HG03196 (cell line): Measurements from ENCODE around the gene ST6GALNAC4.
A peak's percentile ranks its signal among the peaks of the same experiment; 100 is the strongest.

ENCODE experiments used
- ATAC-seq: cut with Tn5 transposase; IDR thresholded peaks from one replicate; pipeline ENCODE4 v1.9.1; 2021; ENCODE audit not compliant: unreplicated experiment

ST6GALNAC4 gene

DNA sequence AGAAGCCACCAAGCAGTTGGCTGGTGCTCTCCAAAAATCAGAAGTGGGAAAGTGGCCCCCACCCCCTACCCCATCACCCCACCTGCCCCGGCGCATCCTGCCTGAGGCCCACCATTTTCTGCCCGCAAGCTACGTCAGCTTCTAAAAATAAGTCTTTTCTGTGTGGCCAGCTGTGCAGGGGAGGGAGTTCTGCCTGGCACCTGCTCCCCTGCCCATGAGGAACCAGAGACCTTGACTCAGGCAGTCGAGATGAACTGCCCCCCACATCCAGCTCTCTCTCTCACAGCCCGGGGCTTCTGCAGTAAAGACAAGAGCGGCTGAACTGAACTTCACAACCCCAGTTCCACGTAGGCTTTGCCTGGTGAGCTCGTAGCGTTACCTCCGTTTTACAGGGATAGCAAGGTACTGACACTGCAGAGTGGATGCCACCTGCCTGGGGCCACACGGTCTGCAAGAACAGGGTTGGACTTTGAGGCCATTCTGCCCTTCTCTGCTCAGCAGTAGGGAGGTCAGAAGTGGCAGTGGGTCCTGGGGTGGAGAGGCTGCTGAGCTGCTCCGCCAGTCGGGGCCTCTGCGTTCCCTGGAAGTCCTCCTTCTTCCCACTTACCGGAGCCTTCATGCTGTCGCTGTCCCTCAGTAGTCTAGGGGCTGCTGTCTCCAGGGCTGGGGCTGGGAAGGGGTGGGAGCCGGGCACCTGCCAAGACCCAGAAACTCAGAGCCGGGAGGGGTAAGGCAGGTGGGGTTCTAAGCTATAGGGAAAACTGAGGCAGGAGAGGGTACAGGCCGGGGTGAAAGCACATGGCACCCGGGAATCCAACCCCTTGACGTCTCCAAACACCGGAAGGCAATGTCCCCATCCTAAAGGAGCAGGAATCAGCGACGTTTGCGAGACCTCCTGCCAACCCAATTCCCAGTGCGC, 781 bp downstream of the ST6GALNAC4 start:
- no peak for ATAC-seq

DNA sequence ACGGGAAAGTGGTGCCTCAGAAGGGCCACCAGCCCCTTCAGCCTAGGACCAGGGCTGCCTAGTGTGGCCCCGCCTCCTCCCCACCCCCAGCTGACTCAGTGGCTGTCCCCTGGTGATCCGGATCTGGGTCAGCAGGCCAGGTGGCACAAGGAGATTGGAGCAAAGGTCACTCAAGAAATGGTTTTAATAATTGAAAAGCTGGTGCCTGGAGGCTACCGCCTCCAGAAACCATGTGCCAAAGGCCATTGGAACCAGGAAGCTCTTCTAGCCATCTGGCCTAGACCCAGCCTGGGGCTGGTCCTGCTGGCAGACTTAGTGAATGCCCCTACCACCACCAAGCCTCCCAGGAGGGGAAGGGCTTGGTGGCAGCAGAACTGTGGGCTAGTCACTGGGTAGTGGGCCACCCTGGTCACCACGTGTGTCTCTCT, 1.5 kb downstream of the ST6GALNAC4 start:
- ATAC-seq: no peak

DNA sequence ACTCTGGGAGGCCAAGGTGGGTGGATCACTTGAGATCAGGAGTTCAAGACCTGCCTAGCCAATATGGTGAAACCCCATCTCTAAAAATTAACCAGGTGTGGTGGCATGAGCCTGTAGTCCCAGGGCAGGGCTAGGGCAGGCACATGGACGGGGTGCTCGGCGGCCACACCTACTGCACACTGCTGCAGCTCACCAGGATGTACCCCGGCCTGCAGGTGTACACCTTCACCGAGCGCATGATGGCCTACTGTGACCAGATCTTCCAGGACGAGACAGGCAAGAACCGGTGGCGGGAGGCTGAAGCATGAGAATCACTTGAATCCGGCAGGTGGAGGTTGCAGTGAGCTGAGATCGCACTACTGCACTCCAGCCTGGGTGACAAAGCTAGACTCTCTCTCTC, 3.2 kb downstream of the ST6GALNAC4 start:
- ATAC-seq: no peak

DNA sequence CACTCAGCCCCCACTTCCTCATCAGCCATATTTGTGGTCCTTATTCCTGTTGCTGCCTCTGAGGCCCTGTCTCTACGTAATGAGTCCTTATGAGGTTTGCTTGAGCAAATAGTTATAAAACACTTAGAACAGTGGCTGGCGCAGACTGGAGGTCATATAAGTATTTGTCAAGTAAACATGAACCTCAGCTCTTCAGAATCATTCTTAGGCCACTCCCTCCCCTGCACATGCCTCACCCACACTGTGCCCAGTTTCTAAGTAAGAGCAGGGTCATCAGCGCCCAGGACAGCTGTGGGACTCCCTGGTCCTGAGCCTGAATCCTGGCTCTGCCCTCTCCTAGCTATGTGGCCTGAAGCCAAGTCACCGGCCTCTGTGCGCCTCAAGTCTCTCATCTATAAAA, 4.0 kb downstream of the ST6GALNAC4 start:
- no peak for ATAC-seq

DNA sequence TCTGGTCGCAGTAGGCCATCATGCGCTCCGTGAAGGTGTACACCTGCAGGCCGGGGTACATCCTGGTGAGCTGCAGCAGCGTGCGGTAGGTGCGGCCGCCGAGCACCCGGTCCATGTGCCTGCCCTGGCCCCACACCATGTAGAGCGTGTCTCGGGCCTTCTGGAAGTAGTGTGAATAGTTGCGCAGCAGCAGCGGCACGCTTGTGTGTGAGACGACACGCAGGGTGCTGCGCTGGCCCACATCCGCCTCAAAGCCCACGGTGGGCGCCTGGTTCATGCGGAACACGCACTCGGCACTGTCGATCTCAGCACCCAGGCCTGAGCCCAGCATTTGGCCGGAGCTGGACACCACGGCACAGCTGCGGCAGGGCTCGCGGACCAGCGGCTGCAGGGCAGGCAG, 4.5 kb downstream of the ST6GALNAC4 start:
- no peak for ATAC-seq

DNA sequence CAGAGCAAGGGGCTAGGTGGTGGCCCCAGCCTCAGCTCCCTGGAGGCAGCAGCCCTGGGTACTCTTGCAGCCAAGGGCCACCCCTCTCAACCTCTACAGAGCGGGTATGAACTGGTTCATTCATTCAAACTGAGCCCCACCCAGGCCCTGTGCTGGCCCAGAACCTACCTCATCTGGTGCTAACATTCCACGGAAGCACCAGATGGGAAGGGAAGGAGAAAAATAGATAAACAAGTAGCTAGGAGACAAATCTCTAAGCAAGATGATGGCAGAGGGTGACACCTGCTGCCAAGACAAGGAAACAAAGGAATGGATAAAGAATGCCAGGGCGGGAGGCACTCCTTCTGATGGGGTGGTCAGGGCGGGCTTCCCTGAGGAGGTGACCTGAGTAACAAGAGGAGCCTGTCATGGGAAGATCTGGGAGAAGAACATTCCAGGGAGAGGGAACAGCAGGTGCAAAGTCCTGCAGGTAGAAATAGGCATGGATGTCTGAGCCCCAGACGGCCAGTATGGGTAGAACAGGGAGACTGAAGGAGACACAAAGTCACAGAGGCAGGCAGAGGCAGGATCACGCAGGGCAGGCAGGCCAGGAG, 6.1 kb downstream of the ST6GALNAC4 start:
- ATAC-seq: no peak

DNA sequence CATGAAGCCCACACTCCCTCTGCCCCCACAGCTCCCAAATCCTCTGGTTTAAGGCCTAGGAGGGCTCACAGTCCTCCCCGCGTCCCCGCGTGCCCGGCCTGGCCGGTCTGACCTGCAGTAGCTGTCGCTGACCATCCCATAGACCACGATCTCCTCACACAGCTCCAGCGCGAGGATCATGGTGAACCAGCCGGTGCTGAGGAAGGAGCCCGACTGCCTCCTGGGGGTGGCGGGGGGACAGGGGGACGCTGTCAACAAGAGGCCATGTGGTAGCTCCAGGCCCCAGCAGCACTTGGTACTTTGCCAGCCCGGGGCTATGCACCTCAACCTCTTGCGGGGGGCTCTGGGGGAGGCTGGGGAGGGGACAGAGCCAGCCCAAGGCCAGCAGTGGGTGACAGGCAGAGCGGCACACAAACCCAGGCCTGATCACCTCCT, 7.0 kb downstream of the ST6GALNAC4 start:
- ATAC-seq: no peak

DNA sequence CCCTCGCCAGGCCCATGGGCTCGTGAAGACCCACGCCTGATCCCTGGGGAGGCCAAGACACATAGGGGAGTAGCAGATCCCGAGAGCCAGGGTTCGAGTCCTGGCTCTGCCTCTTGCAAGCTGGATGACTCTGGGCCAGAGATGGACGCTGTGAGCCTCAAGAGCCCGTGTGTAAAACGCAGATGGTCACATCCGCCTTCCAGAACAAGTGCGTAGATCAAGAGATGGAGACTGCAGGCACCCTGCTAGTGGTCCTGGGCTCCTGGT, 8.2 kb downstream of the ST6GALNAC4 start:
- no peak for ATAC-seq

DNA sequence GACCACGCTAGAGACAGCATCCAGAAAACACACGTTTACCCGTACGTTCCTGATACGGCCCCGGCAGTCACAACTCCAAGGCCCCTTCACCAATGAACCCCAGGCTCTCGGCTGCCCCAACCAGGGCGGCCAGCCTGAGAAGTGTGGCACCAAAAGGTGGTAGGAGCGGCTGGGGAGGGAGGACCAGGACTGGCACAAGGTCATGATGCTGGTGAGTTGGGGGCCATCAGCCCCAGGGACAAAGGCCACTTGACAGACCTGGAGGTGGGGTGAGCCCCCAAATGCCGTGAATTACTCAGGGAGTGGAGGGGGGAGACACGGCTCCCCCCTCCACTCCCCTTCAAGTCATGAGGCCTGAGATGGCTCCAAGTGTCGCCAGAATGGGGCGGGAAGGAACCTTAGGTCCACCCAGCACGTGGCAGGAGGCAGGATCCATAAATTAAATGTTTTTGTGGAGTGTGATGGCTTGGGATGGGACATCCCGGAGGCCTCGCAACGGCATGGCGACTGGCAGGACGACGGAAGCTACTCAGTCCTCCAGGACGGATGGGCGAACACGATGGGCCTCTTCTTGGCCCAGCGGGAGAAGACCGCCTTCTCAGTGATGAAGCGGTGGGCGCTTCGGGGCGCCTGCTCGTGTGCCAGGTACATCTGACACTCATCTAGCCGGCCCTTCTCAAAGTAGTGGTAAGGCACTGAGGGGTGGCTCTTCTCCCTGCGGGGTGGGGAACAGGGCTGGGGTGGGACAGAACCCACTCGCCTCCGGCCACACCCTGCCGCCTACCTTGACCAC, 8.8 kb downstream of the ST6GALNAC4 start:
- no peak for ATAC-seq

DNA sequence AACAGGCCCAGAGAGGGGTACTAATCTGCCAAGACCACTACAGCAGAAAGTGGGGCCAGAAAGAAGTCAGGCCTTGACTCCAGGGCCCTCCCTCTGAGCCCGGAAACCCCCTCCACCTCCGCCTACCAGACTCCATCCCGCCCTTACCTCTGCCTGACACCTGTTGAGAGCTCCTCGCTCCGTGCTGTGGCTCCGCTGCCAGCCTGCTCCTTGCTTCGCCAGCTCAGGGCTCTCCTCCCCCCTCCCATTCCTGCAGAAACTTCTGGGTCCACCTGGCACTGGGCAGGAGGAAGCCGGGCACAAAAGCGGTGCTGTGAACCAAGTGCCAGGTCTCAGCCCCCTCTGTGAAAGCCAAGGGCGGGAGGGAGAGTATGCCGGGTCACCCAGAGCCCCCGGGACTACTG, 11.1 kb downstream of the ST6GALNAC4 start:
- ATAC-seq: no peak

DNA sequence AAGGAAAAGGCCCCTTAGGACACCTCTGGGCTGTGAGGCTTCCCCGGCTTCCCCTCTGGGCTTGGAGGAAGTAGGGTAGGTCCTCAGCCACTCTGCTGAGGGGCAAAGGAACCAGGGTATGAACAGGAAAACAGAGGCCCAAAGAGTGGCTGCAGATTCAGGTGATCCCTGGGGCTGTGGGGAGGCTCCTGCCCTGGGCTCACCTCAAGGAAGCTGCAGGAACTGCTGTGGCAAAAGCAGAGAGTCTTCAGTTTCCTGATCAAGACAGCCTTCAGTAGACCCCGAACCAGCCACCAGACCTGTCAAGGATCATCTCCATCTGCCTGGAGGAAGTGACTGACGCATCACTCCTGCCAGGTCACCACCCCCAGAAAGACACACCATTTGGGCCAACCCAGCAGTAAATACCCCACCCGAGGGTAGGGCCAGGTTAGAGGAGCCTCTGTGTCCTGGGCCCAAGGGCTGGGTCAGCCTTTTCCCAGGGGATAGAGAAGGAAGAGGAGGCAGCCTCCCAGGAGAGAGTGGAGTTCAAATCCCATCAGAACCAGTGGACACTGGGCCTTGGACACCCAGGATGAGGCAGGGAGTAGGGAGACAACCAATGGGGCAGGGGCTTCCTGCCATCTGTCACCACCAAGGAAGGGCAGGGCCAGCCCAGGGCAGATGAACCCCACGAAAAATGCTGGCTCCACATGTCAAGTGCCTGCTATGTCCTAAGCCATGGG, 11.7 kb downstream of the ST6GALNAC4 start:
- ATAC-seq: no peak

DNA sequence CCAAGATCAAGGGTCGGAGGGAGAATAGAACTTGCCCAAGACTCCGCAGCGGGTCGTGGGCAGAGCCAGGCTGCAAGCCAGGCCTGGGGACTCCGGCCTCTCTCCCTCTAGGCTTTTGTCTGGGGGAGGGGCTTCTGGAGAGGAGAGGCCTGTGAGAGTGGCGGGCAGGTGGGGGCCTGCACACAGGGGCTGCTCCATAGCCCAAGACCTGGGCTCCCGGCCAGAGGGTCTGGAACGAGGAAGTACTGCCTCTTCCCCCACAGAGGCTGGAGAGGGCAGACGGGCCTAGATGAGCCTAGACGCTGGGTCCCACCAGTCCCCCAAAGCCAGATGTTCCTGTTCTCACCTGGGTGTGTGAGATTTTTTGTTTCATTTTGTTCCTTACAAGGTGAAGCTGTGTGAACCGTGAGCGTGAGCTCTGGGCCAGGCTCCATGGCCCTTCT, 12.3 kb downstream of the ST6GALNAC4 start:
- ATAC-seq: no peak

DNA sequence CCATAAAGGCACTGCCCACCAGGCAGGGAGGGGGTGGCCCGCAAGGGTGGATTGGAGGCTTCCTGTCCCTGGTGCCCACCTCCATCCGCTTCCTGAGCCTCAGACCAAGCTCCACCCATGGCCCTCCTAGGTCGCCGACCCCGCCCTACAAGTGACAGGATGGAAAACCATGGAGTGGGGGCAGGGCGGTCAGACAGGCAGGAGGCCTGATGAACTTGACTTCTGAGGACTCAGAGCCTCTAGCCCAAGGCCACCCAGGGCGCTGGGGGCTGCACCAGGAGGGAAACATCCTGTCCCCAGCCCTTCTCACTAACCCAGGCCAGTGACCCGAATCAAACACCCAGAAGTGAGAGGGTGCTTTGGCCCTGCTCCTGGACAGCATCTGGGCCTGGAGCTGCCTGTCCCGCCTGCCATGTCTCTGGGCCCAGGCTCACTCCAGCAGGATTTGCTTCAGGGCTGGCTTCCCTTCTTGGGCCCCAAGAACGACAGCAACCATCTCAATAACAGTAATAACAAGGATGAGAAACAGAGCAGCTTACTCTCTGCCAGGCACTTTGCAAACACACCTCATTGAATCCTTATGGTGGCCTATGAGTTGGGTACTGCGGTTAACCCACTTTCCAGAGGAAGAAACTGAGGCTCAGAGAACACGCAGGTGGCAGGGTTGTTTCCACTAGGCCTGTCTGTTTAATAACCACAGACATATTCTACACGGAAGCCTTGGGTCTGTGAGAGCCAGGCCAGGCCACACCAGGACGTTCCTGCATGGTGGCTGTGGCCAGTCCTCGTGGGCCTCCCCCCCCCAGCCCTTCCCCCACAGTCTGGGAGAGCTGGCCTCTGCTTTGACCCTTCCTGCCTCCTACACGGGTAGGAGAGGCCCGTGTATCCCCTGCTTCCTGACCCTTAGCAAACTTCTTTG, 13.0 kb downstream of the ST6GALNAC4 start:
- ATAC-seq: no peak

DNA sequence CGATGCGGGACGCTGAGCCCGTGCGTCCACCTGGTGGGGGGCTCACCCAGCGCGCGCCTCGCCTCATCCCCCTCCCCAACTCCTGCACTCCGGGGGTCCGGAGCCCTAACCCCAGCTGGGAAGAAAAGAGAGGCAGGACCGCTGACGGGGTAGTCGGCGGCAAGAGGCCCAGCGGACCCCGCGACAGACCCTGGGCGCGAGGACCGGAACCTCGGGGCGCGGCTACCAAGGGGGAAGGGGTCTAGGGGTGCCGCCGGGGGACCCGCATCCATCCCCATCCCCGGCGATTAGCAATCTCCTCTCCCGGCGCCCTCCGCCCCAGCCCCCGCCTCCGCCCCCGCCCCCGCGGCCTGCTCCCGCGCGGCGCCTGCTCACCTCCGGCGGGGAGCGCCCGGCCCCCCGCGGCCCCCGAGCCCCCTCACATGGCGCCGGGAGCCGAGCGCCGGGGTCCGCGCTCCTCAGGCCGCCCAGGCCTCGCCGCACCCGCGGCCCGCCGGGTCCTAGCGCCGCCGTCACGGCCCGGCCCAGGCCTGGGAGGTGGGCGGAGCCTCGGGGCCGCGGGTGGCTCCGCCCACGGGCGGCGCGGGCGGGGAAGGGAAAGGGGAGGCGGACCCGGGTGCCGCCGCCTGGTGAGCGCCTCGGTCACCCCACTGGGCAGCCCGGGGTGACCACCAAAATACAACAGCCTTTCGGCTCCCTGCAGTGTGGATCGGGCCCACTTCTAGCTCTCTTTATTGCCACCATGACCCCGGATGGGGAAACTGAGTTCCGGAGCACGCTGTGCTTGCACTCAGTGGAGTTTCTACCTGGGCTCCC, 17.5 kb downstream of the ST6GALNAC4 start, which contains the start of gene ST6GALNAC6:
Gene ST6GALNAC6, minus strand, starts transcription at position 476 of the 816 bp plus-strand sequence. CDS start 1,622 bp downstream, outside the sequence.
- peak; percentile 43 for ATAC-seq

DNA sequence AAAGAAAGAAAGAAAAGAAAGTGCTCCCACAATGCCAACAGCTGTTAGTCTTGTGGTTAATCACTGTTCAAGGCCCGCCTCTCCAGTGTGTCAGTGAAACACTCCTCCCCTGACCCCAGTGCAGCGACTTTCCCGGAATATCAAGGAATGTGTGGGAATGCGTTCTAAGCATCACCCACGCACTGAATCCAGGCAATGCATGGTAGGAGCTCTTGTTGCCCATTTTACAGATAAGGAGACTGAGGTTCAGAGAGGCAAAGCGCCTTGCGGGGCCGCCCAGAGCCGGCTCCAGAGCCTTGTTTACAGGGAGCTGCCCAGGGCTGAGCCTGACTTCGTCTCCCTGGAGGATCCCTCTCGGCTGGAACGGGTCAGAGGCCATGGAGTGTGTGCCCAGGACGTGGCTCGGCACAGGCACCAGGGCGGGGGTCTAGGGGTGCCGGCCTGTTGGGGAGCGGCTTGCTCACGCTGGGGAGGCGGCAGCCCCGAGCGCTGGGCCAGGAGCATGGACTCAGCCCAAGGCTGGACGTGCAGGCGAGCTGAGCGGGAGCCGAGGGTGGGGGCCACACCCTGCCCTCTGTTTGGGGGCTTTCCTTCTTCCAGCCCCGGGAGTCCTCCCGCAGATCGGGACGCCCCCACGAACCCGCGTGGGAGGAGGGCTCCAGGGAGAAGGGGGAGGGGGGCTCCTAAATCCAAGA, 18.3 kb downstream of the ST6GALNAC4 start:
- ATAC-seq: no peak

DNA sequence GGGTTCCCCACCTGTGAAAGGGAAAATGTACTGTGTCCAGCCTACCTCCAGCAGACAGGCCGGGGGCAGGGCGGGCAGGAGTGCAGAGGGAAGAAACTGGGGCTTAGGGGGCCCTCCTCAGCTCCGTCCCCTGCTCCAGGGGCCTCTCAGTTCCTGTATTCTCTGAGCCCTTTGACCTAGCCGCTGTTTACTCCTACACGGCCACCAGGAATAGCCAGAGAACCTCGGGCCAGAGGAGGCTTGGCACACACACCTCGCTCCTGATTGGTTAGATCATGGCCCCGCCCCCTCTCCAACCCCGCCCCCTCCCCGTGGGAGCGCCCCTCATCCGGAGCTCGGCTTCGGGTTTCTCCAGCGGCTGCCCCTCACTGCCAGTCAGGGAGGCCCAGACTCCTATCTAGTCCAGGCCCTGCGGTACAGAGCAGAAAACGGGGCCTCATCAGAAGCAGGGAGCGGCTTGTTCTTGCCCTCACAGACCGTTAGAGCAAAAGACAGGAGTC, 19.6 kb downstream of the ST6GALNAC4 start:
- ATAC-seq: no peak

DNA sequence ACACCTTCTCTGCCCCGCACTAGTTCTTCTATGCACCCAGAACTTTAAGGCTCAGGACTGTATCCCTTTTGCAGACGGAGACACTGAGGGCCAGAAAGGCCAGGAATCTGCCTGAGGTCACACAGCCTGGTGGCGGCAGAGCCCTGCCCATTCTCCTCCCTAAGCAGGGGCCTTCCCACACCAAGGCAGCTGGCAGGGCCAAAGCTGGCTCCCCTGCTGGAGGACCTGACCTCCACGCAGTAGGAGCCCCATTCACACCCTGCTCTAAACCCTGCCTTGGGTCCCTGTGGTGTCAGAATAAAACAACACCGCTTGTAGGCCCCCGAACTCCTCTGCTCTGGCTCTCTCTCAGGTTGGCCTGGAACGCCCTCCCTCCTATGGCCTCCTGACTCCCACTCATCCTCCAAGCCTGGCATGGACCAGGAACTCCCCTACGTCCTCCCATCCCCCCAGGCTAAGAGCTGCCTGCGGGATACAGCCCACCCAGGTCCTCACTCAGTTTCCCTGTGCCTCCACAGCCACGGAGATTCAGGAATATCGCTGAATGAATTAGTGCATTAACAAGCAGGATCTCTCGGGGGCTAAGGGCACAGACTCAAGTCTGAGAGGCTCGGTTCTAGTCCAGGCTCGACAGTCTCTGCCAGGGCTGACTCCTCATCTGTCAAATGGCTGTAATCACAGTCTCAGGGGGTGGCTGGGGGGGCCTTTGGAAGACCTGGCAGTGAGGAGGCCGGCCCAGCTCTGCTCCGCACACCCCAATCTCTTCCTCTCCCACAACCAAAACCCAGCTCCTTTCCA, 20.2 kb downstream of the ST6GALNAC4 start:
- no peak for ATAC-seq
